ENCODE measurements around the gene SPDYE4.

DNA sequence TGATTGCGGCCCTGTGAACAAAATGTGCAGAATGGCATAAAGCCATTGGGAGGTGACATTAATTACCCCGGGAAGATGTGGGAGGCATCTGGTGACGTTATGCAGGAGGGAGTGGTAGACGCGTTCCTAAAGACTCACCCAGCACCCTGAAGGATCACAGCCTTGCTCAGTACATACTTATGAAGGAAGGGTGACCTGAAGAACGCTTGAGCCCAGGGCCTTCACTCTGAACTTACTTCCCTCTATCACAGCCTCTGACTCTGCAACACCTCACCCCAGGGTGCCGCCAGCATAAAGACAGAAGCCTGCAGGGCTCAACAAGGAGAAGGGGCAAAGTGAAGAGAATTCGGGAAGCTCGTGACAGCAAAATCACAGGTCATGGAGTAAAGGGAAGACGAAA is 31.4 kb upstream of the SPDYE4 start:
- TF ChIP-seq POLR2AphosphoS5 (IDR thresholded peaks at IDR 0.05; ENCODE audit: low read depth, low read length) (no peak), POLR2A (IDR thresholded peaks at IDR 0.05; ENCODE audit: low read depth, low read length) (no peak)

Data from GM12892 (cell line).